ENCODE results near the gene EXT2.

DNA sequence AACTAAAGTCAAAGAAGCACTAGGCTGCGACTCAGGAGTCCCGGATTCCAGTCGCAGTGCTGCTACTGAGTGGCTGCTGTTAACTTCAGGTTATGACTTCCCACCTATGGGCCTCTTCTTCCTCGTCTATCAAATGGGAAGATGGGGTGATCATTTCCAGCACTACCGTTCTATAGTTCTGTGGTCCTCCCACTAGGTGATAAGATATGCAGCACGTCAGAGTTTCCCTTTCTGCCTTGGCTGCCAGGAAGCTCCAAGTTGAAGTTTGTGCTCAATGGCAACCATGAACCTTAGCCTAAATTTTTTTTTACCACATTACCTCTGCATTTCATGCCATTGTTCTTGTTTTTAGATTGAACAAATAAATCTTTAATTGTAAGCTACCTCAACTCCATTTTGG is 175.8 kb downstream of the EXT2 start:
- TF ChIP-seq EZH2 (IDR thresholded peaks at IDR 0.05; ENCODE audit: insufficient read depth, poor library complexity, severe bottlenecking): no peak
- no peak for TF ChIP-seq EZH2phosphoT487 (IDR thresholded peaks at IDR 0.05; ENCODE audit: insufficient read depth, low read depth)
